AML-193 (cell line): ENCODE measurements around the gene ZNF276.
A peak's percentile ranks its signal among the peaks of the same experiment; 100 is the strongest.
"Not testable (repeated sequence)": the region's sequence is repeated elsewhere in the genome, so short reads cannot be mapped to it uniquely, and the experiment has no call there.

Experiments used
- DNase-seq, 2 experiments: peaks; one replicate each; lab custom pipeline; 2025; lab: John Stamatoyannopoulos, UW

The ZNF276 gene

GRCh38 chr16:89720813-89721545 lies at the start of gene ZNF276, which contains the start of gene VPS9D1:
ZNF276 (plus strand) TSS chr16:89721537; CDS start chr16:89721641, 104 bp downstream.
VPS9D1 (minus strand) TSS chr16:89720898; CDS start chr16:89720861, 37 bp downstream.
- DNase-seq, result peak; percentile 31 to 45

- not testable (repeated sequence) for DNase-seq
Measured at GRCh38 chr16:89671565-89671964, 49.8 kb upstream of the ZNF276 start.

DNA sequence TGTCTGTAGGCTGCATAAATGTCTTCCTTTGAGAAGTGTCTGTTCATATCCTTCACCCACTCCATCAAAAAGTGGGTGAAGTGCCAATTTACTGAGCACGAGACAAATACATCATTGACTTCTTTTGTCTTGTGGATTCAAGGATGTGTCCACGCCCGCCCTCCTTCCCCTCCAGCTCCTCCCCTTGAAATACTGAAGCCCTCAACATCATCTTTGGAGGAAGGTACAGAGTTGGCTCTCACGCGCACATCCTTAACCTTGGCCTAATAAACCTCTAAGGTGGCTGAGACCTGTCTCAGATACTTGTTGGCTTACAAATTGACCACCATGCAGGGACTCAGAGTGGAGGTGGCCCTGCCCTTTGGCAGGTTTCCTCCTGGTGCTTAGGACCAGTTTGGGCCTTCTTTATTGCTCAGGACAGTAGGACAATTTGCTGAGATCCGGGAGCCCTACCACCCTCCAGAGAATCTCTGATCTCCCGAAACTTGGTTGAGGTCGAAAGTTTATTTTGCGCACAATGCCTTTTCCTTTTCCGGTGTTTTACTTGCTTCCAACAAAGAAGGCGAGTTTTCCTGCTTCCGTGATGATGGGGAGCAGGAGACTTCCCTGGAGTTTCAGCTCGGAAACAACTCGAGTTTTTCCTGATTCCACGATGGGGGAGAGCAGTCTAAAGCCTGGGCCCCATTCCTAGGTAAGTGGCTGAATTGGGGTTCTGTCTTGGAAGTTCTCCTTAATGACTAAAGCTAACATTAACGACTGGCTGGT lies 49.0 kb upstream of the ZNF276 start:
- no peak for DNase-seq

DNA sequence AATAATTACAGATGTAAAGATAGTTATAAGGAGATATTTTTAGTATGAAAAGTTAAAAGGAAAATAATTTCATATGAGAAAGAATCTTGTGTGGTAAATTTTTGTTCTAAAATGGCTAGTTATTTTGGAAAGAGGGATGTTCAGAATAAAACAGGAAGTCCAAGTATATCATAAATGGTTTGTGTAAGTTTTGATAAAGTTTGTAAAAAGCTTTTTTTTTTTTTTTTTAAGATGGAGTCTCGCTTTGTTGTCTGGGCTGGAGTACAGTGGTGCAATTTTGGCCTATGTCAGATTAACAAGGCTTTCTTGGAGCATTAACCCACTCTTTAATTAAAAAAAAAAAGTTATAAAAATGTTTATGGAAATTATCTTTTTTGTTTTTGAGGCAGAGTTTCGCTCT lies 43.1 kb upstream of the ZNF276 start:
- DNase-seq, result no peak

GRCh38 chr16:89685916-89686315 lies 35.4 kb upstream of the ZNF276 start:
- DNase-seq, result no peak

GRCh38 chr16:89686520-89687091 lies 34.7 kb upstream of the ZNF276 start, which contains the start of gene CDK10:
CDK10 (plus strand) TSS chr16:89686689; CDS start chr16:89686711, 22 bp downstream.
- peak; percentile 64 to 75 for DNase-seq

- DNase-seq, result no peak
Measured at GRCh38 chr16:89687092-89687940, 34.0 kb upstream of the ZNF276 start.

DNA sequence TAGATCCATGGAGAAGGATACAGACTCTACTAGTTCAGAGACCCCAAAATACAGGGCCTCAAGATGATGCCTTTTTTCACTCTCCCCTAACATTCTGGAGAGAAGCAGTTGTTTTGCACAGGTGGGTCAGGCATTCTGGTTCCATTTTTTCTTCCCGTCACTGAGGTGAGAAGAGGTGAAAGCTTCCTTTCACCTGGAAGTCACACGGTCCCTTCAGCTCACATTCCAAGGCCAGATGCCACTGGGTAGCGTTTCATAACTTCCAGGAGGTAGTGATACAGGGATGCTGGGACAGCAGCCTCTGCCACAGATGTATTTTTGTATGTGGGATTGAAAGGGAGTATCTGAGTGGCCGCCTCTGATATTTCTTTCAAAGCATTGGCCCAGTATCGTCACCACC lies 32.9 kb upstream of the ZNF276 start:
- DNase-seq, result no peak

GRCh38 chr16:89689142-89689541 lies 32.2 kb upstream of the ZNF276 start:
- DNase-seq, result no peak

DNA sequence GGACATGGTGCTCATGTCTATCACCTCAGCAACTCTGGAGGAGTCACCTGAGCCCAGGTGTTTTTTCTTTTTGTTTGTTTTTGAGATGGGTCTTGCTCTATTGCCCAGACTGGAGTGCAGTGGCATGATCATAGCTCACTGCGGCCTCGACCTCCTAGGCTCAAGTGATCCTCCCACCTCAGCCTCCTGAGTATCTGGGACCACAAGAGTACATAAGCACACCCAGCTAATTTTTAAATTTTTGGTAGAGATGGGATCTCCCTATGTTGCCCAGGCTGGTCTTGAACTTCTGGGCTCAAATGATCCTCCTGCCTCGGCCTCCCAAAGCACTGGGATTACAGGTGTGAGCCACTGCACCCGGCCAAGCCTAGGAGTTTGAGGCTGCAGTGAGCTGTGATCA lies 31.7 kb upstream of the ZNF276 start:
- not testable (repeated sequence) for DNase-seq

DNA sequence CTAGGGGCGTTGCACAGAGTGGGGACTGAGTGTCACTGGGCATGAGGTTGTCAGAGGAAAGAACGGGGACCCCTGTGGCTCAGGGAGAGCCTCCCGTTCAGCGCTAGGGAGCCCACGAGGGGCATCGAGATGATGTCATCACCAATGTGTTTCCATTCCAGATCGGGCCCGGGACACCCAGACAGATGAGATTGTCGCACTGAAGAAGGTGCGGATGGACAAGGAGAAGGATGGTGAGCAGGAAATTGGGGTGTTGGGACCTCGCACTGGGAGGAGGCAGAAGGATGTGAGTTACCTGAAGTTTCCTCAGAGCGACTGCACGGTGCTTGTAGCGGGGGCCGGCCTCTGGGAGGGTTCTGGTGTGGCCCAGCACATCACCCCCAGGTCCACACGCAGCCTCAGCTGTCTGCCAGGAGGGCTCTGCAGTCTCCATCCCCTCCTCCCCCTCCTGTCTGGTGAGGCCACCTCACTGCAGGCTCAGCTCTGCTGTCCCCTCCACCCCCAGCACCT lies 30.9 kb upstream of the ZNF276 start:
- no peak for DNase-seq

GRCh38 chr16:89691231-89691985 lies 29.9 kb upstream of the ZNF276 start:
- no peak for DNase-seq

- no peak for DNase-seq
Measured at GRCh38 chr16:89691986-89692569, 29.3 kb upstream of the ZNF276 start.

DNA sequence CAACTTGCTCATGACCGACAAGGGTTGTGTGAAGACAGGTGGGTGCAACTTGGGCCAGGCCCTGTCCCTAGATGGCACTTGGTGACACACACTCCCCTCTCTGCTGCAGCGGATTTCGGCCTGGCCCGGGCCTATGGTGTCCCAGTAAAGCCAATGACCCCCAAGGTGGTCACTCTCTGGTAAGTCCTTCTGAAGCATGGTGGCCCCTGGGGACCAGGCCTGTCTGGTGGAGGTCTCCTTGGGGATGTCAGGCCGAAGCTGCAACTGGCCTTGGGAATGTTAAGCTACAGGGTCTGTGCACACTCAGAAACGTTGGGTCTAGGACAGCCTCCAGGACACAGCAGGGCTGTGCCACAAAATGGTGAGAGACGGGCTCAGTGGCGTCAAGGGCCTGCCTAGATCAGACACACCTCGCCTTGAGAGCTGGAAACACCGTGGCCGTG lies 28.0 kb upstream of the ZNF276 start:
- no peak for DNase-seq

DNA sequence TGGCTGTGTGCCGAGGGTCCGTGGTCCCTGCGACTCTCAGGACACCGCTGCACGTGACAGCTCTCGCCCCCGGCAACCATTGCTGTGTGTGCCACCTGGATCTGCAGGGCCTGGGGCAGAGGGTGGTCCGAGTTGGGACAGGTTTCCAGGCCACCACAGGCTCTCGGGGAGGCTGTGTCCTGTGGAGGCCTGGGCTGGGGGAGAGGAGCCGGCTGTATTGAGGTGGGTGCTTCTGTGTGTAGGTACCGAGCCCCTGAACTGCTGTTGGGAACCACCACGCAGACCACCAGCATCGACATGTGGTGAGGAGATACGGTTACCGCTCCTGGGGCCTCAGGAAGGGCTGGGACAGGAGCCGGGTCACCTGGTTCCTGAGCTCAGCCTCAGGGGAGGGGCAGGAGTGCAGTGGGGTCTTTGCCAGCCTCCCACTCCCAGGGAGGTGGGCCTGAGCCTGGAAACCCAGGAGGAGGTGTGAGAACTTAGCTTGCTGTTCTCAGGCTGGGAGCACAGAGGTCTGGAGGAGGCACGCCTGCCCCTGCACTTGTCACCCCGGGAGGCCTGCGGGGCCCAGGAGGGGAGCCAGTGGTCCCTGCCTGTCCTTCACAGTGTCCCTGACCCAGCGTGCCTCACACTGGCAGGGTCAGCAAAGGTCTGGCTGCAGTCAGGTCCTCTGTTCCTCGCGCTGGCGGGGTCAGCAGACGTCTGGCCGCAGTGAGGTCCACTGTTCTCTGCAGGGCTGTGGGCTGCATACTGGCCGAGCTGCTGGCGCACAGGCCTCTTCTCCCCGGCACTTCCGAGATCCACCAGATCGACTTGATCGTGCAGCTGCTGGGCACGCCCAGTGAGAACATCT lies 27.2 kb upstream of the ZNF276 start:
- no peak for DNase-seq

DNA sequence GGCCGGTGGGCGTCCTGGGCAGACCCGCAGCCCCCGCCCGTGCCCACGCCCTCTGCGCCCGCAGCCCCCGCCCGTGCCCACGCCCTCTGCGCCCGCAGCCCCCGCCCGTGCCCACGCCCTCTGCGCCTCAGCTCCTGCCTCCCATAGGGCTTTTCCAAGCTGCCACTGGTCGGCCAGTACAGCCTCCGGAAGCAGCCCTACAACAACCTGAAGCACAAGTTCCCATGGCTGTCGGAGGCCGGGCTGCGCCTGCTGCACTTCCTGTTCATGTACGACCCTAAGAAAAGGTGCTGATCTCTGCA lies 26.6 kb upstream of the ZNF276 start:
- DNase-seq, result not testable (repeated sequence)

- DNase-seq, result no peak
Measured at GRCh38 chr16:89695086-89695874, 26.1 kb upstream of the ZNF276 start.

DNA sequence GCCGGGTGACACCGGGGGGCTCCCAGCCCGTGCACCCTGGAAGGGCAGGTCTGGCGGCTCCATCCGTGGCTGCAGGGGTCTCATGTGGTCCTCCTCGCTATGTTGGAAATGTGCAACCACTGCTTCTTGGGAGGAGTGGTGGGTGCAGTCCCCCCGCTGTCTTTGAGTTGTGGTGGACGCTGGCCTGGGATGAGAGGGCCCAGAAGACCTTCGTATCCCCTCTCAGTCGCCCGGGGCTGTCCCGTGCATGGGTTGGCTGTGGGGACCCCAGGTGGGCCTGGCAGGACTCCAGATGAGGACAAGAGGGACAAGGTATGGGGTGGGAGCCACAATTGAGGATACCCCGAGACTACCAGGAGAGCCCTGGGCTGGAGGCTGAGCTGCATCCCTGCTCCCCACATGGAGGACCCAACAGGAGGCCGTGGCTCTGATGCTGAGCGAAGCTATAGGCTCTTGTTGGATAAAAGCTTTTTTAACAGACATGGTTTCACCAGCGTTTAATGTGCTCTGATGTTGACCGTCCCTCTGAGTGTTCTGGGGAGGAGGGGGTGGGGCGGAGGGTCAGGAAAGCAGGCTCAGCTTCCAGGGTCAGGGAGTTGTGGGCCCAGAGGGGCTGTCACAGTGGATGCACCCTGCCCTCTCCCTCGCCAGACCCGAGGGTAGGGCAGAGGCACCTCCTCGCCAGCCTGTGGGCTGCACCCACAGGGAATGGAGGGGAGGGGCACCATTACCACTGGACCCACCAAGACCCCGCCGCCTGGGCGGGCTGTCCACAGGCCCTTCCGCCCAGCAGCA lies 25.3 kb upstream of the ZNF276 start:
- DNase-seq, result no peak
